GM19193 (cell line): Measurements from ENCODE around the gene KYAT1.

ENCODE experiments used
- POLR2A ChIP-seq: IDR thresholded peaks from 4 replicates; pipeline ENCODE4 v1.6.1; 2011; ENCODE audit not compliant: insufficient read depth, insufficient read length; ENCODE audit errors: extremely low read depth

KYAT1 gene

DNA sequence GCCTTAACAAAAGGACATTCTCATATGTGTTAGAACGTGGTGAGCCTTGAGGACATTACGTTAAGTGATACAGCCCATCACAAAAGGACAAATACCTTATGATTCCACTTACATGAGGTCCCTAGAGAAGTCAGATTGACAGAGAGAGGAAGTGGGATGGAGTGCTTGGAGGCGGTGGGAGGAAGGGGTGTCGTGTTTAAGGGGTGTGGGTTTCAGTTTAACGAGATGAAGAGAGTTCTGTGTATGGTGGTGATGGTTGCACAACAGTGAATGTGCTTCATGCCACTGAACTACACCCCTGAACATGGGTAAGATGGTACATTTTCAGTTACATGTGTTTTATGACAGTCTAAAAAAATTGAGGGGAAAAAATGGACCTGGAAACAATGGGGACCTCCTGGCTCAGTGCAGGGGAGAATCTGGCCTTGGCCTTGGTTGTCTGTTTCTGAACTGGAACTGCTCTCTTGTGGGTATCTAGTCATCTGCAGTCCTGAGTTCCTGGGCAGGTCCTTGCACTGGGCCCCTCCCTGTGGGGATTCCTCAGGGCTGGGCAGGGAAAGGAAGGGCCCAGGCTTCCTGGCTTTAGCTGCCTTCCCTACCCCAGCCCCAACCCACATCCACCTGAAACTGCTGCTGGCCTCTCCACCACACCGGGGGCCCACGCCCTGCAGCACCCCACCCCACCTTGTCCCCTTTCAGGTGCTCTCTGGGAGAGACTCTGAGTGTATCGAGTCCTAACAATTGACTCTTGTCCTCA lies 18.0 kb upstream of the KYAT1 start:
- no peak for TF ChIP-seq POLR2A

DNA sequence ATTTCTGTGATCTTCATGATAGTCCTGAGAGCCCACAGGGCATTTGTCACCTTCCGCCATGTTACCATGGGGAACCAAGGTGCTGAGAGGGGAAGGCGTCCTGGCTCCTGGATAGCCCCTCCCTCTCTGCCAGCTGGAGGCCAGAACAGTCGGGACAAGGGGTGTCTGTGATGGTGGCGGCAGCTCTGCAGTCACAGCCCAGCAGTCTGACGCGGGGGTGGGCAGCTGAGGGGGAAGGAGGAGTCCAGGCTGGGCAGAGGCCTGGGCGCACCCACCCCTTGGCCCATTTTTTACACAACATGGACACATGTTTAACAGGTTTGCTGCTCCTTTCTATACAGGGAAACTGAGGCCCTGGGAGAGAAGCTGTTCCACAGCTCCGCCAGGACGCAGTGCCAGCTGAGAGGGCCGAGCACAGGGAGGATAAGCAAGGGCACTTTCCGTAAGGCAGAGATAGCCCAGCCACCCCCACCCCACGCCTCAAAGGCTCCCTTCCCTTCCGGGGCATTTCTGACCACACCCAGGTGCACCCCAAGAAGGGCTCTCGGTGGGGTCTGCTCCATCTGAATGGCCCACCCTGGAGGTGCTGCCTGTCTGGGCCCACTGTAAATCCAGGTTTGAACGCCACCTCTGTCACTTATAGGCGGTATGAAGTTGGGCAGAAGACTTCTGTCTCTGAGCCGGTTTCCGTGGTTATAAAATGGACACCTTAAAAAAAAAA lies 17.3 kb upstream of the KYAT1 start:
- TF ChIP-seq POLR2A = no peak

DNA sequence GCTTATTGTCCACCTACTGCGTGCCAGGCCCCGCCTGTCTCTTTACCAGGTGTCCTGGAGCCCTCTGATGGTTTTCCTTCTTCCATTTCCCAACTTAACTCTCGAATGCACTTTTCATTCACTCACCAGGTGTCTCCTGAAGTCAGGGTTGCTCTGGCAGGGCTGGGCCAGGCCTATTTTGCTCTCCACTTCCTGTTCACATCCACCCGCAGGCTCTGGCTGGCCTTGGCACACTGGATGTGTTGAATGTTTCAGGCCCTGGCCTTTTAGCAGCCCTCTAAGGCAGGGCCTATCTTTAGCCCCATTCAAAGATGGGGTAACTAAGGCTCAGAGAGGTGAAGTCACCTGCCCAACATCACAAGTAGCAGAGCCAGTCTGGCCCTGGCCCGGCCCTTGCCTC lies 16.6 kb upstream of the KYAT1 start:
- TF ChIP-seq POLR2A = no peak

DNA sequence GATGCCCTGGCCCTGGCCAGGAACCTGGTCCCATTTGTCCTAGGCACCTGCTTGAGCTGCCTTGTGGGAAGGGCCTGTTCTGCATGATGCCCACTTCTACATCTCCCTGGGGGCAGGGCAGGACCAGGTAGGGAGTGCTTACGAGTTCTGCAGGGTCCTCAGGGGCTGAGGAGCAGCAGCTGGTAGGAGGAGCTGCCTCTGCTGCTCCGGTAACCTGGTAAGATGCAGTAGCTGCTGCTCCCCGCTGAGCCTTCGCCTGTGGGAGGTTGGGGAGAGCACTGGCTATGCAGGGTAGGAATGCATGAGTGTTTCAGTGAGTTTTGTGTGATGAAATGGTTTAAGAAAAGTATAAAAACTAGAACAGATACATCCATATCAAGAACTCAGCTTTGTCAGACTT lies 13.8 kb upstream of the KYAT1 start:
- TF ChIP-seq POLR2A = no peak

DNA sequence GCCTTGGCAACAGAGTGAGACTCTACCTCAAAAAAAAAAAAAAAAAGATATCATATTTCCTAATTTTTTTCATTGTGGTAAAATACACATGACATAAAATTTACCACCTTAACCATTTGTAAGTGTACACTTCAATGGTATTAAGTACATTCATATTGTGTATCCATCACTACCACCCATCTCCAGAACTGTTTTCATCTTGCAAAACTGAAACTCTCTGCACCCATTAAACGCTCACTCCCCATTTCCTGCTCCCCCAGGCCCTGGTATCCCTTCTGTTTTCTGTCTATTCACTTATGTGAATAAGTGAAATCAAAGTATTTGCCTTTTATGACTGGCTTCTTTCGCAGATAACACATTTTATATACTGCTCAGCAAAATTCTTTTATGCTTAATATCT lies 13.0 kb upstream of the KYAT1 start:
- TF ChIP-seq POLR2A = no peak

GRCh38 chr9:128893354-128893753 lies 11.6 kb upstream of the KYAT1 start:
- no peak for TF ChIP-seq POLR2A

GRCh38 chr9:128892221-128892921 lies 10.6 kb upstream of the KYAT1 start:
- no peak for TF ChIP-seq POLR2A

DNA sequence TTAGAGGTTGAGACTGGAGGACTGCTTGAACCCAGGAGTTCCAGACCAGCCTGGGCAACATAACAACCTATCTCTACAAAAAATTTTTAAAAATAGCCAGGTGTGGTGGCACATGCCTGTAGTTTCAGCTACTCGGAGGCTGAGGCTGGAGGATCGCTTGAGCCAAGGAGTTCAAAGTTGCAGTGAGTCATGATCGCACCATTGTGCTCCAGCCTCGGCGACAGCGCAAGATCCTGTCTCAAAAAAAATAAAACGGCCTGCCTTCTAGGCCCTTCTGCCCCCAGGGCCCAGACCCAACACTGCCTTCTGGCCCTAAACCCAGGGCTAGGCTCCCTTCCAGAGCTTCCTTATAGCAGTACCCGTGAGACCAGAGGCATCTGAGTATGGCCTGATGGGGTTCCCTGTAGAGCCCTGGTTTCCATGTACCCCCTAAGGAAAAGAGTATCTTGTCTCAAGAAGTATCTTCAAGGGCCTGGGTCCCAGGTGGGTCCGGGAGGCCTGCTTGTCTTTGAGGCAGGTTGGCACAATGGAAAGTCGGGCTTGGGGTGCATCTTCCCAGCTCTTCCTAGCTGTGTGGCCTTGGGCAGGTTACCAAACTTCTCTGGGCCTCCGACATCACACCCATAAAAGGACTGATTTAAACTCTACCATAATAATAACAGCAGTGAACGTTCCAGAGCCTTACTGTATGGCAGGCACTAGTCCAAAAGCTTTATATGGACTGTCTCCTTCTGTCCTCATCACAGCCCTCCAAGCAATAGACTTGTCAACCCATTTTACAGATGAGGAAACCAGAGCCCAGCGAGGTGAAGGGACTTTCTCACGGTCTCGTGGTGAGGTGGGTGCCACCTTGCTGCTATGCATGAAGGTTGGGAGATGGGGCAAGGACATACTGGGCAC lies 9.8 kb upstream of the KYAT1 start:
- TF ChIP-seq POLR2A = no peak

DNA sequence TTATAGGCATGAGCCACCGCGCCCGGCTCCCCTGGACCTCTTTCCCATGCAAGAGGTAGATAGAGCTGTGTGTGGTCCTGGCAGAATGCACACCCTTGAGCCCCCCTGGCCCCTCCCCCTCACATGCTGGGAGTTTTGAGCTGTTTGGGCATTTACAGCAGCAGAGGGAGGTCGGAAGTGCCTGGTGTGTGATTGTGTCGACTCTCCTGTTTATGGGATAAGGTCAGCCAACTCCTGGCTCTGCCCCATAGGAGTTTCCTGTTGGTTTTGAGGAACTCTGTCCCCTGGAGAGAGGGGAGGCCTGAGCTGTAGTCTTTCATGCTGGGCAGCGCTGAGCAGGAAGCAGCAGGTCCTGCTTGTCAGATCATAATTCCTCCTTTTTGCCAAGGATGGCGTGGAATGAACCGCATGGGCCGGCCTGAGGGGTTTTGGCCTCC lies 6.2 kb upstream of the KYAT1 start:
- TF ChIP-seq POLR2A = no peak

DNA sequence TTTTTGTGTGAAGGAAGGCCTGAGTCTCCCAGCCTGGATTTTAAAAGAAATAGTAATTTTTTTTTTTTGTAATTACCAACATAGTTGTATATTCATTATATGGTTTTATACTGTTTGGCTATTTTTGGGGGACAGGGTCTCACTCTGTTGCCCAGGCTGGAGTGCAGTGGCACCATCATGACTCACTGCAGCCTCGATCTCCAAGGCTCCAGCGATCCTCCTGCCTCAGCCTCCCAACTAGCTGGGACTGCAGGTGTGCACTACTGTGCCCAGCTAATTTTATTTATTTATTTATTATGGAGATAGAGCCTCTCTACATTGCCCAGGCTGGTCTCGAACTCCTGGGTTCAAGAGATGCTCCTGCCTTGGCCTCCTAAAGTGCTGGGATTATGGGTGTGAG lies 5.3 kb upstream of the KYAT1 start:
- TF ChIP-seq POLR2A = no peak

- TF ChIP-seq POLR2A = no peak
Observed at GRCh38 chr9:128886211-128886891, 4.6 kb upstream of the KYAT1 start.

- TF ChIP-seq POLR2A = no peak
Observed at GRCh38 chr9:128885798-128886197, 4.0 kb upstream of the KYAT1 start.

DNA sequence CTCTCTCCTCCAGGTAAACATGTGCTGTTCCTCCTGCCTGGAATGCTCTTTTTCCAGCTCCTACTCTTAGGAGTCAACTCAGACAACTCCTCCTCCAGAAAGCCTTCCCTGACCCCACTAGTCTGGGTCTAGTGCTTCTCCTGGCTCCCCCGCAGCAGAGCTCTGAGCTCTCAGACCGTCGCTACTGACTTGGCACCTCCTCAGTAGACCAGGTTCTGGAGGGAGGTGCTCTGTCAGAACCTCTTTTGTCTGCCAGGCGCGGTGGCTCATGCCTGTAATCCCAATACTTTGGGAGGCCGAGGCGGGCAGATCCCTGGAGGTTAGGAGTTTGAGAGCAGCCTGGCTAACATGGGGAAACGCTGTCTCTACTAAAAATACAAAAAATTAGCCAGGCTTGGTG lies 3.6 kb upstream of the KYAT1 start:
- TF ChIP-seq POLR2A = no peak

DNA sequence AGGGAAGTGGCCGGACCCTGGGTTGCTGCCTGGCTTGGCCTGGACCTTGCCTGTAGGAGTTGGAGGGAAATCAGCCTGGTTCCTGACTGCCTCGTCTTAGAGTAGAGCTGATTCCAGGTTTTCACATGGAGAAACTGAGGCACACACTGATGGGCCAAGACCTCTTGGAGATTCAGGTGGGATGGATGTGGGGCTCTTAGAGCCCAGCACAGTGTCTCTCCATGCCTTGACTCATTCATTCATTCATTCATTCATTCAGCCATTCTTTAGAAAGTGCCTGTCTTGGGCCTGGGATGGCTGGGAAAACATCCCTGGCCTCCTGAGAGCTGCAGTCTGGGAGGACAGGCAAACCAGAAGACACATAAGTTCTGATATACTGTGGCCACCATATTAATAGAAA lies 2.4 kb upstream of the KYAT1 start:
- TF ChIP-seq POLR2A = no peak

DNA sequence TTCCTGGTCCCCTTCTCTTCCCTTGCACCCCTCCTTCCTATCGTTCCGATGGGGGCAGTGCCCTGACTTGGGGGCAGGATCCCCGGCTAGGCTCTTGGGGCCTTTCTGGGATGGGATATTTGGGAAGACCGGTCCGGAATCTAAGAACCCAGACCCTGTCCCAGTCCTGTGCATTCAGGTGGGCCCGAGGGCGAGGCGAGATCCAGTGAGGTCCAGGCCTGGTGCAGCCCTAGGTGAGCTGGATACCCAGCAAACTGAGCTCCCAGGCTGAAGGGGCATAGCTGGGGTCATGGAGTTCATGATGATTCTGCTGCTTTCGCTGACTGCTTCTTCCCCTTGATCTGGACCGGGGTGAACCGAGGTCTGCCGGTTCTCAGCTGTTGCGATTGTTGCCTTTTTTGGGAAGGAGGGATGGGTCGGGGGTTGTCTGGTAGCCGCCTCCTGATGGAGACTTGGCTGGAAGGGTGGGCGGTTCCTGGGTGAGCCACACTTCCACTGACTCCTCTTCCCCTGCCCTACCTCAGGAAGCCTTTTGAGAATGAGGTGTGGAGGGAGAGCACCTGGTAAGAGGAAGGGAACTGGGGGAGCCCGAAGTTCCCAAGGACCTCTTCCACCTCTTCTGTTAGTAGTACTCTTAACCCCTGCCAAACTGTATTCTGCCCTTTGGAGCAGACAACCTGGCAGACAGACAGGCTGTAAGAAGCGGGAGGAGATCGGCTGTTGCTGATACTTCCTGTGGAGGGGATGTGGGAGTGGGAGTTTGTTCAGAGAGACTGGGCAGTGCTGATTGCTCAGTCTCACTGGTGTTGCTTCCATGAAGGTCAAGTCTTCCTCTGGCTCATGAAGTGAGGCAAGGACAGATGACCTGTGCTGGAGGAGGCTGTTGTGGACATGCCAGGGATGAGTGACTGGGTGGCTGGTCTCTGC lies 1.2 kb upstream of the KYAT1 start:
- TF ChIP-seq POLR2A = no peak
